GM19397 (cell line): ENCODE data around the gene LAD1.

Experiments used
- ATAC-seq: cut with Tn5 transposase; IDR thresholded peaks from one replicate; pipeline ENCODE4 v1.9.1; 2021; ENCODE audit warnings: mild to moderate bottlenecking, moderate library complexity; ENCODE audit not compliant: unreplicated experiment

The LAD1 gene, protein sequence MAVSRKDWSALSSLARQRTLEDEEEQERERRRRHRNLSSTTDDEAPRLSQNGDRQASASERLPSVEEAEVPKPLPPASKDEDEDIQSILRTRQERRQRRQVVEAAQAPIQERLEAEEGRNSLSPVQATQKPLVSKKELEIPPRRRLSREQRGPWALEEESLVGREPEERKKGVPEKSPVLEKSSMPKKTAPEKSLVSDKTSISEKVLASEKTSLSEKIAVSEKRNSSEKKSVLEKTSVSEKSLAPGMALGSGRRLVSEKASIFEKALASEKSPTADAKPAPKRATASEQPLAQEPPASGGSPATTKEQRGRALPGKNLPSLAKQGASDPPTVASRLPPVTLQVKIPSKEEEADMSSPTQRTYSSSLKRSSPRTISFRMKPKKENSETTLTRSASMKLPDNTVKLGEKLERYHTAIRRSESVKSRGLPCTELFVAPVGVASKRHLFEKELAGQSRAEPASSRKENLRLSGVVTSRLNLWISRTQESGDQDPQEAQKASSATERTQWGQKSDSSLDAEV

DNA sequence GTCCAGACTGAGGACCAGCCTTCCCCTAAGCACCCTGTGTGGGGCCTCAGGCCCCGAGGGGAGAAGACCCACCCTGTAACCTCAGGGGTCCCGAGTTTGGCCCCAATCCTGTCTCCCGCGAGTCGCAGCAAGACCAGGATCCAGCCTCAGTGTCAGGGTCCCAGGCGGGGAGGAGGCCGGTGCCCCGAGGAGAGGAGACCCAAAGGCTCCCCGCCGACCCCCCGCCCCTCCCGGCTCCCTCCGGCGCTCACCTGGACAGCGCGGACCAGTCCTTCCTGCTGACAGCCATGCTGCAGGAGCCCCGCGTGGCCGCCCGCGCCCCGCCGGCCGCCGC lies at the start of gene LAD1:
LAD1 (minus strand) TSS at position 307 of the 334 bp plus-strand sequence; CDS start at position 289, 18 bp downstream.
- no peak for ATAC-seq

GRCh38 chr1:201447903-201448871 lies 49.1 kb upstream of the LAD1 start:
- peak; percentile 86 for ATAC-seq

DNA sequence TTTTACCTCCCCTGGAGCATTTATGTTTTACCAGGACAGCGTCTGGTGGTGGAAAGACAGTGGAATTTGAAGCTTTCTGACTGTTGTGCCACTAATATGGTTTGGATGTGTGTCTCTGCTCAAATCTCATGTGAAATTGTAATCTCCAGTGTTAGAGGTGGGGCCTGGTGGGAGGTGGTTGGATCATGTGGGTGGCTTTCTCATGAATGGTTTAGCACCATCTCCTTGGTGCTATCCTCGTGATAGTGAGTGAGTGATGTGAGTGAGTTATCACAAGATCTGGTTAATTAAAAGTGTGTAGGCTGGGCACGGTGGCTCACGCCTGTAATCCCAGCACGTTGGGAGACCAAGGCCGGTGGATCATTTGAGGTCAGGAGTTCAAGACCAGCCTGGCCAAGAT lies 46.2 kb upstream of the LAD1 start:
- no peak for ATAC-seq

DNA sequence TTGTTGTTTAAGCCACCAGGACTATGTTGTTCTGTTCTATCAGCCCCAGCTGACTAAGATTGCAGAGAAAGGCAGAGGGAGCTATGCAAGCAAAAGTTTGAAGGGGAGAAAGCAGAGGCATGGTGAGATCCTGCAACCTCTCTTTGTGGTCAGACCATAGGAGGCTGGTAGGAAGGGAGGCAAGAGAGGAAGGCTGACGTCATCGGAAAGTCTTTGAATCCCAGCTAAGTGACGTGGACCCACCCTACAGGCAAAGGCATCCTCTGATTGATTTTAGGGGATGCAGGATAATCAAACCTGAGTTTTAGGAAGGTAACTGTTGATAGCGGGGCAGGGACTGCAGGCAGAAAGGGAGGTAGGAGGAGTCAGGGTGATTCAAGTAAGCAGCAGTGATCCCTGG lies 45.7 kb upstream of the LAD1 start:
- no peak for ATAC-seq

- ATAC-seq = no peak
These were observed 44.6 kb upstream of the LAD1 start for GRCh38 chr1:201443747-201444146.

DNA sequence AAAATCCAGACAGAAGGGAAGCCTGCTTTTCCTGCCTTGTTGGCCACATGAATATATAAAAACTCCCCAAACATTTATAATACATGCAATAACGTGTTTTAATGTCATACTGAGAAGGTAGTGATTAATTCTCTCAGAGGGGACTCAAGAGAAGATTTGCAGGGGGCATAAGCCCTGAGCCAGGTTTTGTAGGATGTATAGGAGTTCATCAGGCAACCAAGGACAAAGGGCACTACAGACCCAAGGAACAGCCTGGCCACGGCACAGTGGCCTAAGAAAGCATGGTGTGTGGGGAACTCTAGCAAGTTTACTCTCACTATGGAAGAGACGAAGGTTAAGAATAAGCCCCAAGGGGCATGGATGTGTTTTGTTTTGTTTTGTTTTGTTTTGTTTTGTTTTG lies 37.8 kb upstream of the LAD1 start:
- no peak for ATAC-seq

DNA sequence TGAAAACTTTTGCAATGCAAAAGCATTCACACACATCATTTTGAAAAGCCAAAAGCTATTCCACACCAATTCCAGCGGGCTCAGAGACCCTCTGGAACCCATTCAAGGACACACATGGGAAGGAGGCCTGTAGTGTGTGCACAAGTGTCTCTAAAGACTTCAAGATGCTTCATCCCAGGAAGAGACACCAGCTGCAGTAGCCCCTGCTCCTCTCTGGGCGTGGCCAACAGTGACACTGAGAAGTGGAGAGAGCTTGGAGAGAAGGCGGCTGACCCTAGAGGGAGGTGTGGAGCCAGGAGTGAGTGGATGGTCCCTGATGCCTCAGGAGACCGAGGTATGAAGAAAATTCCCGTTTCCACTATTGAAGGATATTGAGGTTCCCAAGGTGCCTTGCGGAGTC lies 37.3 kb upstream of the LAD1 start:
- no peak for ATAC-seq

DNA sequence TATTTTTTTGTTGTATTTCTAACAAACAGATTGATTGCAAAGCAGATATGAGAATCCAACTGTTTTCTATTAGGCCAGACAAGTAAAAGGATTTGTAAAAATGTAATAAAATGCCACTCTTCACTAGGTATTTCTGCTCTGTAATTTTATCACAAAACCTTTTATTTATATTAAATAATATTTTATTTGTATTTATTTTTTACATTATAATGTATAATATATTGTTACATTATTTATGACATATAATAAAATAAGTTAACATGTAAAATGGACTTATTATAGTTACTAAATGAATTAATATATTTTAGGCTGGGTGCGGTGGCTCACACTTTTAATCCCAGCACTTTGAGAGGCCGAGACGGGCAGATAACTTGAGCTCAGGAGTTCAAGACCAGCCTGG lies 35.1 kb upstream of the LAD1 start:
- no peak for ATAC-seq

- ATAC-seq = no peak
These were observed 34.5 kb upstream of the LAD1 start for GRCh38 chr1:201433609-201434008.

GRCh38 chr1:201430776-201431175 lies 31.7 kb upstream of the LAD1 start:
- no peak for ATAC-seq

DNA sequence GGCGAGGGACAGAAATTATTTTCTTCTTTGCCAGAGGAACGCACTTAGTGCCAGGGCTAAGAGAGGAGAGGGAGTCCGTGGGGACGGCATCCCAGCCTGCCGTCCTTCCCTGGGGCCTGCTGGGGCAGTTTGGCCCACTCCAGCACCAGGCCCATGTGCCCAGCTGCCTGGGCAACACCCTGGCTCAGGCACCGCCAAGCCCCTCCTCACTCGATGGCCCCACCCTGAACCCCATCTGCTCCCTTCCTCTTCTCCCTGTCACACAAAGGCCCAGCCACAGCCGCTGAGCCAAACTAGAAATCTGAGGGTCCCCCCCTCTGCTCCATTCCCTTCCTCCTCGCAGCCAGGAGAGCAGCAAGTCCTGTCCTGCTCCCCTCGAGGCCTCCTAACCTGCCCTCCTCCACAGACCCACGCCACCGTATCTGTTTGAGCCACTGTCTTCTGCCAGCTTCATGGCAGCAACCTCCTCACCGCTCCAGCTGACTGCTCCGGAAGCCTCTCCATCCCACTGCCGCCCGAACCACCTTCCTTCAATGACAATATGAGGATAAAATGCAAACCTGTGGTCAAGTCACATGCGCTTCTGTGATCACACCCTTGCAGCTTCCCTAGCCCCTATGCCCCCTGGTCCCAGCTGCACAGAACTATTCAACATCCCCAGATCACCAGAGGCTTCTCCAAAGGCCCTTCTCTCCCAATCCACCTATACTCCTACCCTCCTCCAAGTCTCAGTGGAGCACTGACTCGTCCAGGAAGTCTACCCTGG lies 30.8 kb upstream of the LAD1 start:
- ATAC-seq = no peak

- no peak for ATAC-seq
These were observed 28.8 kb upstream of the LAD1 start for GRCh38 chr1:201427963-201428362.

- no peak for ATAC-seq
These were observed 27.6 kb upstream of the LAD1 start for GRCh38 chr1:201426479-201427310.

DNA sequence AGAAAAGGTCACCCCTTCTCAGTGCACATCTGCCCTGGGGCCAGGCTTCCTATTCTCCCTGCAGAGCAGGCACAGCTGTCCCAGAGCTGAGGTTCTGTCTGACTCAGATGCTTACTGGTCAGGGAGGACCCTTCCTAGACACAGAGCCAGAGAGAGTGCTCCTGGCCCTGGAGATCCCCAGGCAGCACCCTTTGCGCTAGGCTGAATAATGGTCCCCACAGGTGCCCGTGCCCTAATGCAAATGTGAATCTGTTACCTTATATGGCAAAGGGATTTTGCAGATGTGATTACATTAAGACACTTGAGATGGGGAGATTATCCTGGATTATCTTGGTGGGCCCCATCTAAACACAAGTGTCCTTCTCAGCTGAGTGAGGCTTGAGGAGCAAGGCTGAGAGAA lies 25.0 kb upstream of the LAD1 start:
- no peak for ATAC-seq

- no peak for ATAC-seq
These were observed 24.5 kb upstream of the LAD1 start for GRCh38 chr1:201423655-201424054.

GRCh38 chr1:201422436-201423030 lies 23.4 kb upstream of the LAD1 start:
- no peak for ATAC-seq

- no peak for ATAC-seq
These were observed 22.9 kb upstream of the LAD1 start for GRCh38 chr1:201422026-201422425.

- no peak for ATAC-seq
These were observed 21.9 kb upstream of the LAD1 start for GRCh38 chr1:201421041-201421440.

- no peak for ATAC-seq
These were observed 21.5 kb upstream of the LAD1 start for GRCh38 chr1:201420608-201421002.
